Non-pigmented ciliary epithelial cell (primary cell): ENCODE measurements around the gene NR3C1.

Experiments used
- DNase-seq: peaks from one replicate; pipeline ENCODE4 v3.0.0-alpha.2; 2010; ENCODE audit warnings: low read depth

The NR3C1 gene

DNA sequence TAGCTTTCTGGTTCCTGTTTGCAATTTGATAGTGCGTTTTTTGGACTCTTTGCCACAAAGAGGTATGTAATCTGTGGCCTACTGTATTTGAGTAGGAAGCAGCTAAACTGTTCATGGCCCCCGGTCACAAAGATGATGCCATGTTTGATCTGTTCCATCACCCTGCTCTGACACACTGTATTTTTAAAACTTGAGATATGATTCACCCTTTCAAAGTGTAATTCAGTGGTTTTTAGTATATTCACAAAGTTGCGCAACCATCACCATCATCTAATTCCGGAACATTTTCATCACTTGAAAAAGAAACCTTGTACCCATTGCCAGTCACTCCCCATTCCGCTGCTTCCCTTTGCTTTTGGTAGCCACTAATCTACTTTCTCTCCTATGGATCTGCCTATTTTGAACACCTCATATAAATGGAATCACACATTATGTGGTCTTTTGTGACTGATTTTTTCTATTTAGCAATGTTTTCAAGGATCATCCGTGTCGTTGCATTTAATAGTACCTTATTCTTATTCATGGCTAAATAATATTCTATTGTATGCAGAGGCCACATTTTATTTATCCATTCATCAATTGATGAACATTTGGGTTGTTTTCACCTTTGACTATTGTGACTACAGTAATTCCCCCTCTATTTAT lies 141.6 kb downstream of the NR3C1 start:
- no peak for DNase-seq

DNA sequence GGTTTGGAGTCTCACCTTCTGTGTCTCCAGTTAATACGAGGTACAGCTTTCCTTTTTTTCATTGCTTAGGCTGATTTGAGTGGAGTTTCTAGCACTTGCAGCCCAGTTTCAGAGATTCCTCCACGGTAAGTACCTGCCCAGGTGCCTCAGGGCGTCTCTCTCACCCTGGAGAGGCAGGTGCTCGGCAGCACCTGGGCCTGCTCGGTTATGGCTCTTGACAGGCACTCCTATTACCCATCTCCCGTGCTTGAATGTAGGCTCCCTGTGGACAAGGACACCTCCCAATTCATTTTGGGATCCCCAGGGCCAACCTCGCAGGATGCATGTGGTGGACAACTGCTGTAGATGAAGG lies 144.3 kb downstream of the NR3C1 start:
- DNase-seq = no peak

DNA sequence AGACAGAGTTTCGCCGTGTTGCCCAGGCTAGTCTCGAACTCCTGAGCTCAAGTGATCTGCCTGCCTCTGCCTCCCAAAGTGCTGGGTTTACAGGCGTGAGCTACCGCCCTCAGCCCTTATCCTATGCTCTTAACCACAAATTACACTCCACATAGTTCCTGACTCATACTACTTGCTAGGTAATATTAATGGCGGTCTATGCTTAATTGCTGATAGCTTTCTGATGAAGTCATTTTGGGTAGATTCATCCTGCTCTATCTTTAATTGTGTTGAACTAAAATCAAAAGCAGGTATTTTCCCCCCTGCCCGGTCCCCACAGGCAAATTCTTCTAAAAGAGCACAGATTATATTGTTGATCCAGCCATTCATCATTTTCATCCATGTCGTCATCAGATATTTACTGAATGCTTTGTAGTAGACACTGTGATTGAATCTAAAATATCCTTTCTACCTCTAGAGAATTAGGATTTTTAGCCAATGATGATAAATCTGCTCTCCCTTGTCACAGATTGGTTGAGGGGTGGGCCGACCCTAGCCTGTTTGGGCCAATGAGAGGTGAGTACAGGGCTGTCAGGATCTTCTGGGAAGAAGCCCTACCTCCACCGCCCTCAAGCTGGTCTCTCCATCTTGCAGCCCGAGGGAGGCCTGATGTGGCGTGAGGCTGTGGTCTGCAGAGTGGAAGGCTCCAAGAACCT lies 144.8 kb downstream of the NR3C1 start:
- no peak for DNase-seq

DNA sequence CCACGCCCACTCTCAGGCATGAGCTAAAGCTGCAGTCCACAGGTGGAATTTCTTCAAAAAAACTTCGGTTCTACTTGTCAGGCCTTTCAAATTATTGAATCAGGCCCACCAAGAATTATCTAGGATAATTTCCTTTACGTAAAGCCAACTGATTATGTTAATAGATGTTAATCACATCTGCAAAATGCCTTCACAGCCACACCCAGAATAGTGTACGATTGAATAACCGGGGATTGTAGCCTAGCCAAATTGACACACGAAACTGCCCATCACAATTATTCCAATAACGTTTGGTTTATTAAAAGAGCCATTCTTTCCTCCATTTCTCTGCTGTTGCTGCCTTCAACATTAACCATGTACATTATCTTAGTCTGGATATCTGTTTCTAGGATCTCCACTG lies 148.7 kb downstream of the NR3C1 start:
- DNase-seq = no peak

DNA sequence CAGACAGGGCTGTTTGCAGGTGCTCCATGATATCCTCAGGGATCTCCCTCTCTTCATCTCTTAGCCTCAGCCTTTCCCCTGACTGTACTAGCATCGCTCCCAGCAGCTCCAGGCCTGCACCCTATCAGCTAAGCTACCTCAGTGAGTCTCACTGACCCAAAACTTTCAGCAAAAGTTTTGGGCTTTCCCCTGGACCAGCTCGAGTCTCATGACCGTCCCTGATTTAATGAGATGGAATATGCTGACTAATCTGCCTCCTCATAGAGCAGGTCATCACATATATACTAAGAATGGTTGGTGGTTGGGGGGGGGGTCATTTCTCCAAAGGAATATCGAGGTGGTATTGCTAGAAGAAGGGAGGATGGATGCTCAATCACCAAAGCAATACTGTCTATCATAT lies 151.5 kb downstream of the NR3C1 start:
- no peak for DNase-seq

DNA sequence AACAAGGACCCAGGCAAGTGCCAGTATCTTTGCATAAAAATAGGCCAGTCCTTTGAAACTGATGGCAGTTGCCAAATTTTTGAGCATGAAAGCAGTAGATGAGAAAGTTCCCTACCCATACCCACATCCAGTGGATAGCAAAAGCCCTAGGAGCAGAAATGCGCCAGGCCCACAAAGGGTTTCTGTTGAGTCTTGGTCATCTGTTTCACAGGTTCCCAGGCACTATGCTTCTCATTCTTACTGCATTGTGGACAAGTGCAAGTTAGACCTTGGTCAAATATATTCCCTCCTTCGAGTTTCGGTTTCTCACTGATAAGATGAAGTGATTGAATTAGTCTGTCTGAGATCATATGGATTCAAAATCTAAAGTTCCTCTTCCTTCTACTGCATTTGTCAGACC lies 152.3 kb downstream of the NR3C1 start:
- DNase-seq = no peak

DNA sequence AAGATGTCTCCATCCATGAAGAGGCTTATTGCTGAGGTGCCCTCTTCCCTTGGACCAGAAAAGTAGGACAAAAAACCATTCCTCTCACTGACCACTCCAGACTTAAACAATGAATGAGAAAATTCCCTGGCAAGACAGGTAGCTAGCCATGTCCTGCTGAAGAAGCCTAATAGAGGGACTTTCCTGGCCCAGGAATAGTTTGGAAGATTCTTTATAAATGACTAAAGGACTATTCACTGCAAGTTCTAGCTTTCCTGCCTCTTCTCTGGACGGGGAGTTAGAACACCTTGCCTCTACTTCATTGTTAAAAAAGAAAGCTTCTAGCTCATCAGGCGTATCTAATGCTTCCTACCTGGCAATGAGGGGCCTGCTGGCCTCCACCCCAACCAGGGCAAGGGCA lies 153.6 kb downstream of the NR3C1 start:
- no peak for DNase-seq

DNA sequence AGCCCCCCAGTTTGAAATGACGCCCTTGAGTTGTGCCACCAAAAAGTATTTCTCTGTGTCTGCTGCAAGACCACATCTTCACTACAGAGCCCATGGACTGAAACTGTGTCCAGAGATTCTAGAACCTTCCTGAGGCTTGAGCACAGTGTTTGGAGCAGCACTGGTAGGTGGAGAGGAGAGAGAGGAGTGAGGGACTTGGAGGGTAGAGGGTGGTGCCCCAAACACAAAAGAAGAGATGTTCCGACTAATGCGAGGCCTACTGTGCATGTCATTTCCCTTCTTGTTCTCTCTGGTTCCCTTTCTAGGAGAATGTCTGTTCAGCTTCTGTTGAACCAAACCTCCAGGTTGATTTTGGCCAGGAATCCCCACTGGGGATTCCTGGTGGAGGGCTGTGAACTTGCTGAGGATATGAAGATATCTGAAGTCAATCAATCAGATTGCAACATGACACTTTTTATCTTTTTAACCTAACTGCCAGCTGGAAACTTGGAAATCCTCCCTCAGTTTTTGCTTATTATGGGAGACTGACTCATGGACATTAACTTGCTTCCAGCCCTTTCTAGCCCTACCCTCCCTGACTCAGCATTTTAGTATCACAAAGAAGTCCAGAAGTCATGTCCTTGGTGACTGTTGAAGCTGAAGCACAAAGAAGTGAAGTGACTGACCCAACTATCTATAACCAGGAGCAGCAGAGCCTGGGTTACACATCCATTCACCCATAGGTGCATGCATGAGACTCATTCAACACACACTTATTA lies 154.5 kb downstream of the NR3C1 start:
- DNase-seq = no peak

DNA sequence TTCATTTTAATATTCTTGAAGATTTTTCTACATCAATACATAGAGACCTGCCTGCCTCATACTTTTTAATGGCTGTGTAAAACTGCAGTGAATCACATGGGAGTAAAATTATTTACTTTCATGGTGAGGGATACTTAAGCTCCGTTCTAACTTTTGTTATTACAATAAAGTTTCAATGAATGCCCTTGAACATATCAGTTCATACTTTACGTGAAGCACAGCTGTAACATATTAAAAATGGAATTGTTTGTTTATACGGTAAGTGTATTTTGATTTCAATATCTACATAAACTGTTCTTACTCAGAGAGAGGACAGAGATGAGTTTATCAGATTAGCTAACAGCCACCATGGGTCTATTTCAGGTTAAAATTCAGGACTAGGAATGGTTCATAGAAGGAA lies 155.1 kb downstream of the NR3C1 start:
- DNase-seq = no peak

GRCh38 chr5:143247134-143247815 lies 156.2 kb downstream of the NR3C1 start:
- DNase-seq = no peak

- peak; percentile 89 for DNase-seq
Measured at GRCh38 chr5:143245929-143246561, 157.4 kb downstream of the NR3C1 start.

DNA sequence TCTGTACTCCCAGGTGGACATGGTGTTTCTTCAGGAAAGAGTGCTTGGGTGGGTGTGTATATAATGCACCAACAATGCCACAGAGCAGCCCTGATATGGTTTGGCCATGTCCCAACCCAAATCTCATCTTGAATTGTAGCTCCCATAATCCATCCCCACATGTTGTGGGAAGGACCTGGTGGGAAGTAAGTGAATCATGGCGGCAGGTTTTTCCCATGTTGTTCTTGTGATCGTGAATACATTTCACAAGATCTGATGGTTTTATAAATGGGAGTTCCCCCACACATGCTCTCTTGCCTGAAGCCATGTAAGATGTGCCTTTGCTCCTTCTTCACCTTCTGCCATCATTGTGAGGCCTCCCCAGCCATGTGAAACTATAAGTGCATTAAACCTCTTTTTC lies 158.5 kb downstream of the NR3C1 start:
- no peak for DNase-seq

GRCh38 chr5:143244000-143244736 lies 159.3 kb downstream of the NR3C1 start:
- peak; percentile 97 for DNase-seq

GRCh38 chr5:143243103-143243502 lies 160.4 kb downstream of the NR3C1 start:
- no peak for DNase-seq

GRCh38 chr5:143241892-143242291 lies 161.6 kb downstream of the NR3C1 start:
- no peak for DNase-seq

- DNase-seq = no peak
Measured at GRCh38 chr5:143239882-143240518, 163.5 kb downstream of the NR3C1 start.

GRCh38 chr5:143238620-143239019 lies 164.9 kb downstream of the NR3C1 start:
- DNase-seq = no peak

DNA sequence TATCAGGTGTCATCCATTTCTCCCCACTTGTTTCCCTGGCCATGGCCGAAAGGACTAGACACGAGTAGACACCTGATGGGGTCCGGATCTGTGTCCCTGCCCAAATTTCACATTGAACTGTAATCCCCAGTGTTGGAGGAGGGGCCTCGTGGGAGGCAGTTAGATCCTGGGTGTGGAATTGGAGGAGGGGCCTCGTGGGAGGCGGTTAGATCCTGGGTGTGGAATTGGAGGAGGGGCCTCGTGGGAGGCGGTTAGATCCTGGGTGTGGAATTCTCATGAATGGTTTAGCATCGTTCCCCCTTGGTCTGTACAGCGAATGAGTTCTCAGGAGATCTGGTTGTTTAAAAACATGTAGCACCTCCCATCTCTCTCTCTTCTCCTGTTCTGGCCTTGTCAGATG lies 165.8 kb downstream of the NR3C1 start:
- no peak for DNase-seq

DNA sequence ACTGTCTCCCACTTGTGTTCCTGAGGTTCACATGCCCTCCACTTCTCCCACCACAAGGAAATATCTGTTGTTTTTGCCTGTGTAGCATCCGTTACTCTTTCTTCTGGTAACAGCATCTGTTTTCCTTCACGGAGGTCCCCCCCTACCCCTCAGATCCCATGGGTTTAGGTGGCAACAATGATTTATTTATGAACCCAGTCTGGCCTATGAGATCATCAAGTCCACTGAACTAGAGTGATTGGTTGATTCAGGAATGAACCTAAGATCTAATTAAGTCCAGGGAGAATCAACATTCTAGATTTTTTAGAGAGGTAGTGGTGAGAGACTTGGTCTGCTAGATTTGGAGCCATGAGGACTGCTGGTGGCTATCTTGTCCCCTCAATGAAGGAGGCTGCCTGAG lies 166.8 kb downstream of the NR3C1 start:
- no peak for DNase-seq

DNA sequence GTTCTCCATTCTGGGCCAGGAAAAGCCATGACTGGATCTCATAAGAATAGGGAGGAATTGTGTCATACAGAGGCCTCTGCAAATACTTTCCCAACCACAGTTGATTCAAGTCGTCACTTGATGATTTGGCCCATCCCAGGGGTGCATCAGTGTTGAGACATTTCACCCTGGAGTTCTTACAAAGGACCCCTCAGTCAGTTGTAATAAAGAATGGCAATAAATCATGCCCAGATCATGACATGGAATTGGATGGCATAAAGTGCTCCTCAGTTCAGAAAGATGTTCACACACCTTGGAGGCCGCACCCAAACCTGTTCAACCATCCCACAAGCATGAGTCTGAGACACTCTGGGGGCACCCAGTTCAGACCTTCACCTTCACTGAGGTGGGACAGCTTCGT lies 168.1 kb downstream of the NR3C1 start:
- DNase-seq = no peak

DNA sequence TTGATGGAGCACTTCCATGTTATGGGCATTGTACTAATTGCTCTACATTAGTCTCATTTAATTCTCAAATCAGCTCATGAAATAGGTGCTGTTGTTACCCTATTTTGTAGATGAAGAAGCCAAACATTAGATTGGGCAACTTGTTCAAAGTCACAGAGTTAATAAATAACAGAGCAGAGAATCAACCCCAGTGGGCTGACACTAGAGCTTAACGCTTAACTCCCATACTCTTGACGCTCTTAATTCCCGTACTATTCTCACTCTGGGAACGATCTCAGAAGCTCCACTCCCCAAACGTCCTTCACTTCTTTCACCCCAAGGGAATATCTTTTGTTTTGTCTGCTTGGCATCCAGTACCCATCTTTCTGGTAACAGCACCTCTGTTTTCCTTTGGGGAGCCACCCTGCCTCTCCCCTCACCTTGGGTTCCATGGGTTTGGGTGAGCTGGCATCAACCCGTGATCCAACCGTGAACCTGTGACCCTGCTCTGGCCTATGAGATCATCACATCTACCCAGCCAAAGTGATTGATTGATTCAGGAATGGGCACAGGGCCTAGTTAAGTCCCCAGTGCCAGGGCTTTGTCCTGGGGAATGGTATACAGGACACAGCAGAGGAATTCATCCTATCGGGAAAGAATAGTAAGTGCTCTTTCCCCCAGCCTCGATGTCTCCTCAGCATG lies 169.2 kb downstream of the NR3C1 start:
- no peak for DNase-seq
